WI38 (cell line): ENCODE measurements around the gene TDRD12.
"Not testable (repeated sequence)": the region's sequence is repeated elsewhere in the genome, so short reads cannot be mapped to it uniquely, and the experiment has no call there.

Experiments
- H3K4me3 ChIP-seq: 2 replicates; pipeline ENCODE4 v1.5.1; 2011; ENCODE audit warnings: low read depth, mild to moderate bottlenecking, control low read depth, low read length
- TF ChIP-seq, protein P1 (sequence below): IDR thresholded peaks from 2 replicates; pipeline ENCODE4 v1.5.1; 2012; ENCODE audit warnings: low read depth, mild to moderate bottlenecking, control low read depth, low read length

TDRD12 gene

DNA sequence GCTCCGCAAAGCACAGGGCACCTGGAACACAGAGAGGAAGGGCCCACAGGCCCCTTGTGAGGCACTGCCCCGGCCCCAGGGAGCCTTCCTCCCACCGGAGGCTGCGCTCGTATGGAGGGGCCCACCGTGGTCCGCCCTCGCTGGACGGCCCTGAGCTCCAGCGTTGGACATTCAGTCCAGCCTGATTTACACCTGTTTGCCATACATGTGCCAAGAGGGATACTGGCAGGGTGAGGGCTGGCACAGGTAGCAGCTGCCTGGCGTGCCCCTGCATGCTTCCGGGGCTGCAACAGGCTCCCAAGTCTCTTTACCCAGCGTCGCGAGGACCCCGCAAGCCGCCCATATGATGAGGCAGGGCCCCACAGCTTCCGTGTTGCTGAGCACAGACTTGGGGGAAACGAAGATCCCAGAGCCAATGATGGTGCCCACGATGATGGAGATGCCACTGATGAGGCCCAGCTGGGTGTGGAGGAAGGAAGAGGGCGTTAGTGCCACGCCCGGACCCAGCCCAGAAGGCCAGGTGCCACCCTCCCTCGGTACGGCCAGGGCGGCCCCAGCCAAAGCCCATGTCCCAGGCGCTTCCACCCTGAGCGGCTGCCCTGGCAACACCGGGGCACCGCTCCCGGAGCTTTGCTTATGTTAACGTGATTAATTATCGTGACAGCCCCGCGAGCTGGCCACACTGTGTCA is 144.9 kb downstream of the TDRD12 start:
- TF ChIP-seq, protein P1, sequence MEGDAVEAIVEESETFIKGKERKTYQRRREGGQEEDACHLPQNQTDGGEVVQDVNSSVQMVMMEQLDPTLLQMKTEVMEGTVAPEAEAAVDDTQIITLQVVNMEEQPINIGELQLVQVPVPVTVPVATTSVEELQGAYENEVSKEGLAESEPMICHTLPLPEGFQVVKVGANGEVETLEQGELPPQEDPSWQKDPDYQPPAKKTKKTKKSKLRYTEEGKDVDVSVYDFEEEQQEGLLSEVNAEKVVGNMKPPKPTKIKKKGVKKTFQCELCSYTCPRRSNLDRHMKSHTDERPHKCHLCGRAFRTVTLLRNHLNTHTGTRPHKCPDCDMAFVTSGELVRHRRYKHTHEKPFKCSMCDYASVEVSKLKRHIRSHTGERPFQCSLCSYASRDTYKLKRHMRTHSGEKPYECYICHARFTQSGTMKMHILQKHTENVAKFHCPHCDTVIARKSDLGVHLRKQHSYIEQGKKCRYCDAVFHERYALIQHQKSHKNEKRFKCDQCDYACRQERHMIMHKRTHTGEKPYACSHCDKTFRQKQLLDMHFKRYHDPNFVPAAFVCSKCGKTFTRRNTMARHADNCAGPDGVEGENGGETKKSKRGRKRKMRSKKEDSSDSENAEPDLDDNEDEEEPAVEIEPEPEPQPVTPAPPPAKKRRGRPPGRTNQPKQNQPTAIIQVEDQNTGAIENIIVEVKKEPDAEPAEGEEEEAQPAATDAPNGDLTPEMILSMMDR, result no peak
- H3K4me3 ChIP-seq, result no peak overlapping the region

- TF ChIP-seq, protein P1, result no peak
- H3K4me3 ChIP-seq, result no peak overlapping the region
These were observed 145.8 kb downstream of the TDRD12 start for GRCh38 chr19:32865326-32865725.

- TF ChIP-seq, protein P1, result no peak
- no peak overlapping the region for H3K4me3 ChIP-seq
These were observed 146.5 kb downstream of the TDRD12 start for GRCh38 chr19:32866061-32866460.

DNA sequence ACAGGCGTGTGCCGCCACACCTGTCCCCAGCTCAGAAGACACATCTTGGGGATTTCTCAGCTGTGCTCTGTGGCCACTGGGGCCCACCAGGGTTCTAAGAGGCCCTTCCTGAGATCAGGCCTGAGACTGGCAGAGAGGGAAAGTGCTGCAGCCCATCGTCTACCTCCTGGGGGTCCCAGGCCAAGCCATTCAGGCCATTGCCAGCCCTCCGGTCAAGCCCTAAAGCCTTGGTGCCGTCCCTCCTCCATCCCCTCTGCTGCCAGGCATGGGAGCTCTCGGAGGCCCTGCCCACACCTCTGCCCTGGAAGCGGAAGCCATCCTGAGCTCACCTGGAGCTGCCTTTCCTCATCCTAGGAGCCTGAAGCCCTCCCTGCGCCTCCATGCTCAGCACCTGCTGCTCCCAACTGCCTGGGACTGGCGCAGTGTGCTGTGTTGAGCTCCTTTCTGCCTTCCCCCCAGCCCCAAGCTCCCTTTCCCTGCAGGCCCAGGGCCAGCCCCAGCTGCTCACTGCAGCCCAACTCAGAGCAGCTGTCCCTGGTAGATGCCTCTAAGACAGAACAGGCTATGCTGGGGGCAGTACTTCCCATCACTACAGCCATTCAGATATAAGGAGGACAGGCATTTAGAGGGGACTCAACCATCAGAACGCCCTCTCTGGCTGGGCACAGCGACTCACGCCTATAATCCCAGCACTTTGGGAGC is 147.1 kb downstream of the TDRD12 start:
- TF ChIP-seq, protein P1, result no peak
- H3K4me3 ChIP-seq, result no peak overlapping the region

DNA sequence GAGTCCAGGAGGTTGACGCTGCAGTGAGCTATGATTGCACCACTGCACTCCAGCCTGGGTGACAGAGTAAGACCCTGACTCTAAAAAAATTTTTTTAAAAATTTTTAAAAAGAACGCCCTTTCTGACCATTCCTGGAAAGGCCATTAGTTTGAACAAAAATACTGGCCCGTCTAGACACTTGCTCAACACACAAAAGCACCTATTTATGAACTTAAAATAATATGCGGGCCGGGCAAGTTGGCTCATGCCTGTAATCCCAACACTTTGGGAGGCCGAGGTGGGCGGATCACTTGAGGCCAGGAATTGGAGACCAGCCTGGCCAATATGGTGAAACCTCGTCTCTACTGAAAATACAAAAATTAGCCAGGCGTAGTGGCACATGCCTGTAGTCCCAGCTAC is 147.9 kb downstream of the TDRD12 start:
- H3K4me3 ChIP-seq, result not testable (repeated sequence)

- no peak overlapping the region for H3K4me3 ChIP-seq
- TF ChIP-seq, protein P1, result no peak
These were observed 148.8 kb downstream of the TDRD12 start for GRCh38 chr19:32868206-32868950.

DNA sequence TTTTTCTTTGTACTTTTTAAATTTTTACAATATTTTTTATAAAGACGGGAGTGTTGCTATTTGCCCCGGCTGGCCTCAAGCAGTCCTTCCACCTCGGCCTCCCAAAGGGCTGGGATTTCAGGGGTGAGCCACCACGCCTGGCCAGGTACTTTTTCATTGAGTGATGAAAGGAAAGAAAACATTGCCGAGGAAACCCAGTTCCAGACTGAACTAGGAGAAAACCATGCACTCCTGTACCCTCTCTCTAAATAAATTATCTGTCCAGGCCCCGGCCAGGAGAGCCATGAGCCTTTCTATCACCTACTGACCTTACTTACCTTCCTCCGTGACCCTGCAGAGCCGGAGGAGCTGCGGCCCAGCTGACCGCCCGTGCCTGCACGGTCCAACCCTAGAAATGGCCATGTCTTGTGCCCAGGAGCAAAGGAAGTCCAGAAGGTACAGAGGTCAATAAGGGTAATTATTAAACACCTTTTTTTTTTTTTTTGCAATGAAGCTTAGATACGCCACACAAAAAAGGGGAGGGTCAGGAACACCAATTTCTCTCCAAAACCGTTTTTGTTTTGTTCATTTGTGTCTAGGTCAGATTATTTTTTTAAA is 149.9 kb downstream of the TDRD12 start, which contains the start of gene SLC7A9:
Gene SLC7A9, minus strand, starts transcription at position 399 of the 597 bp plus-strand sequence. CDS start 1,233 bp downstream, outside the sequence.
- TF ChIP-seq, protein P1, result no peak
- H3K4me3 ChIP-seq, result no peak within 1 kb of the TSS
